ENCODE results near the gene KCNC1. TPM values are rescaled to one million over a fixed set of nuclear protein-coding genes. Genes with fewer than 3 reads are reported as not detected.

Gene KCNC1
- total RNA-seq, 1 experiment from 2014 or later, result 0.20 TPM

DNA sequence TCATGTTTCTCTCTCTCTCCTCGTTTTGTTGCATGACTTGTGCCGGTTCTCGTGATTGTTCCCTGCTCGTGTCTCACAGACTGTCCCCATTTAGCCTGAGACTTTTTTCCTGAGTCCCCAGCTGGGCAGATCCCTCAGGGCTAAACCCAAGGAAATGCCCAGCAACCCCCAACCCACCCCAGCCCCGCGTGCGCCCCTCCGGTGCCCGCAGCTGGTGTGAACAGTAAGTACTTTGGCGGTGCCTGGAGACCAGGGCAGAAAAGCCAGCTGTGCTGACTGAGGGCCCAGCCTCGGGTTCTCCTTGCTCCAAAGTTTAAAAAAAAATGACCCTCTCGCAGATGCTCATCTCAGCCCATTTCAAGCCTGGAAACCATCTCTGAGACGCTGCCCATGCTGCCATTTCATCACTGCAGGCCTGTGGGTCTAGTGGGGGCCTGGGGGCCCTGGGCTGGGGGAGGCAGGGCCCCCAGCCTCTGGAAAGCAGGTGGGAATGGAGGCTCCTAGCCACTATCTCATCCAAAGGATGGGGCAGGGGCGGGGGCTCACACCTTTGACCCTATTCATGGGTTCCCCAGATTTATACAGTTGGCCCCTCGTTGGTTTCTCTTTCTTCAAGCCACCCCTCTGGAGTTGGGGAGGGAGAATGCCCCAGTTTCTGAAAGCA is 41.8 kb downstream of the KCNC1 start:
- Mint-ChIP-seq H3K4me3 (no peak overlapping the region), H3K27me3 (ENCODE audit: low read depth) (no peaks in the 10 kb centered on the region), H3K27ac (no peak overlapping the region), H3K36me3 (no peaks in the 10 kb centered on the region), H3K4me1 (no peaks in the 10 kb centered on the region), H3K9me3 (no peaks in the 10 kb centered on the region)
- TF ChIP-seq SMAD4 (CRISPR knock-in tag; IDR thresholded peaks at IDR 0.05), result no peak
- no peak for TF ChIP-seq ZNF232 (CRISPR knock-in tag; IDR thresholded peaks at IDR 0.05)
- TF ChIP-seq, protein P1, sequence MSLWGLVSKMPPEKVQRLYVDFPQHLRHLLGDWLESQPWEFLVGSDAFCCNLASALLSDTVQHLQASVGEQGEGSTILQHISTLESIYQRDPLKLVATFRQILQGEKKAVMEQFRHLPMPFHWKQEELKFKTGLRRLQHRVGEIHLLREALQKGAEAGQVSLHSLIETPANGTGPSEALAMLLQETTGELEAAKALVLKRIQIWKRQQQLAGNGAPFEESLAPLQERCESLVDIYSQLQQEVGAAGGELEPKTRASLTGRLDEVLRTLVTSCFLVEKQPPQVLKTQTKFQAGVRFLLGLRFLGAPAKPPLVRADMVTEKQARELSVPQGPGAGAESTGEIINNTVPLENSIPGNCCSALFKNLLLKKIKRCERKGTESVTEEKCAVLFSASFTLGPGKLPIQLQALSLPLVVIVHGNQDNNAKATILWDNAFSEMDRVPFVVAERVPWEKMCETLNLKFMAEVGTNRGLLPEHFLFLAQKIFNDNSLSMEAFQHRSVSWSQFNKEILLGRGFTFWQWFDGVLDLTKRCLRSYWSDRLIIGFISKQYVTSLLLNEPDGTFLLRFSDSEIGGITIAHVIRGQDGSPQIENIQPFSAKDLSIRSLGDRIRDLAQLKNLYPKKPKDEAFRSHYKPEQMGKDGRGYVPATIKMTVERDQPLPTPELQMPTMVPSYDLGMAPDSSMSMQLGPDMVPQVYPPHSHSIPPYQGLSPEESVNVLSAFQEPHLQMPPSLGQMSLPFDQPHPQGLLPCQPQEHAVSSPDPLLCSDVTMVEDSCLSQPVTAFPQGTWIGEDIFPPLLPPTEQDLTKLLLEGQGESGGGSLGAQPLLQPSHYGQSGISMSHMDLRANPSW (CRISPR knock-in tag; conservative IDR thresholded peaks at IDR 0.05; ENCODE audit: low read depth), result no peak
- no peak for TF ChIP-seq TEAD1 (CRISPR knock-in tag; IDR thresholded peaks at IDR 0.05)
- no peak for TF ChIP-seq RELA (CRISPR knock-in tag; IDR thresholded peaks at IDR 0.05; ENCODE audit: borderline replicate concordance)
- TF ChIP-seq MAX (CRISPR knock-in tag; IDR thresholded peaks at IDR 0.05), result no peak
- no peak for TF ChIP-seq E2F1 (CRISPR knock-in tag; IDR thresholded peaks at IDR 0.05)
- no peak for TF ChIP-seq SMAD3 (CRISPR knock-in tag; IDR thresholded peaks at IDR 0.05; ENCODE audit: borderline replicate concordance)
- no peak for TF ChIP-seq USF1 (CRISPR knock-in tag; IDR thresholded peaks at IDR 0.05)
- POLR2A ChIA-PET, result no interaction called here
- CTCF ChIA-PET, result interaction anchor here (0.9 to 2.5 kb wide), 5 partner anchors 10 to 130 kb away, joined by 3 to 16 read pairs (median 3); no protein-coding TSS in a partner anchor
- ATAC-seq, result no peak
- DNase-seq (ENCODE audit: low spot score), result no peak

DNA sequence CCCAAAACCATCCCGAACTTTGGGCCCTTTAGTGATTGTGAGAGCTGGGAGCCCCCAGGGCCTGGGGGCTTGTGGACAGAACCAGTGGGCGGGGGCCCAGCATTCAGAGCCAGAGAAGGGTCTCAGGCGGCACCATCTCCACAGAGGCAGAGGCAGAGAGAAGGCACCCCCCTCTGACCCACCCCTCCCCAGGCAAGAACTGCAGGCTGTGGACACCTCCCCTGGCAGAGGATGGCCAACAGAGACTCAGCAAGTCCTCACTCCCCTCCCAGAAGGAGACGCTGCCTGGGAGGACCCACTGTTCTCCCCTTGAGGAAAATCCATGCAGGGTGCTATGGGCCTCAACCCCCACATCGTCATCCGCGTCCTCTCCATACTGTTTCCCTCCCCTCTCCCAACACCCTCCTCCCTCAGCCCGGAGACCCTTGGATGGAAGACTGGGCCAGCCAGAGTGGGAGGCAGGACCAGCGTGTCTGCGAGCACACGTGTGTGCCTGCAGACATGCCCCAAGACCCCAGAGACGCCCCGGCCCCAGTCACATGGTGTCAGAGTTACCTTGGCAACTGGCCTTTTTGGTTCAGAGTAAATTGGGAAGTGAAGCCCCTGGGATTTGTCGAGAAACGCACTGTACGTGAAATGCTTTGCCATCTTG is 42.6 kb downstream of the KCNC1 start:
- Mint-ChIP-seq H3K9me3 (no peaks in the 10 kb centered on the region), H3K27ac (no peak overlapping the region), H3K4me3 (no peak overlapping the region), H3K36me3 (no peaks in the 10 kb centered on the region), H3K27me3 (ENCODE audit: low read depth) (no peaks in the 10 kb centered on the region), H3K4me1 (no peaks in the 10 kb centered on the region)
- DNase-seq (ENCODE audit: low spot score) (no peak), ATAC-seq (no peak)
- TF ChIP-seq ATF3 (CRISPR knock-in tag; conservative IDR thresholded peaks at IDR 0.05) (no peak), ETV6 (CRISPR knock-in tag; IDR thresholded peaks at IDR 0.05) (no peak), ZMAT4 (CRISPR knock-in tag; IDR thresholded peaks at IDR 0.05) (no peak)
- TF ChIP-seq, protein P2, sequence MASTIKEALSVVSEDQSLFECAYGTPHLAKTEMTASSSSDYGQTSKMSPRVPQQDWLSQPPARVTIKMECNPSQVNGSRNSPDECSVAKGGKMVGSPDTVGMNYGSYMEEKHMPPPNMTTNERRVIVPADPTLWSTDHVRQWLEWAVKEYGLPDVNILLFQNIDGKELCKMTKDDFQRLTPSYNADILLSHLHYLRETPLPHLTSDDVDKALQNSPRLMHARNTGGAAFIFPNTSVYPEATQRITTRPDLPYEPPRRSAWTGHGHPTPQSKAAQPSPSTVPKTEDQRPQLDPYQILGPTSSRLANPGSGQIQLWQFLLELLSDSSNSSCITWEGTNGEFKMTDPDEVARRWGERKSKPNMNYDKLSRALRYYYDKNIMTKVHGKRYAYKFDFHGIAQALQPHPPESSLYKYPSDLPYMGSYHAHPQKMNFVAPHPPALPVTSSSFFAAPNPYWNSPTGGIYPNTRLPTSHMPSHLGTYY (CRISPR knock-in tag; IDR thresholded peaks at IDR 0.05), result no peak
- ChIA-PET POLR2A (no interaction called here), CTCF (interaction anchor here (1.5 to 2.5 kb wide), 2 partner anchors 10 to 129 kb away, joined by 3 to 16 read pairs; no protein-coding TSS in a partner anchor)

- no peak for ATAC-seq
- no peaks in the 10 kb centered on the region for H3K4me1 Mint-ChIP-seq
- no peaks in the 10 kb centered on the region for H3K27me3 Mint-ChIP-seq (ENCODE audit: low read depth)
- POLR2A ChIA-PET, result no interaction called here
- no peak for DNase-seq (ENCODE audit: low spot score)
- CTCF ChIA-PET, result no interaction called here
- H3K36me3 Mint-ChIP-seq, result no peaks in the 10 kb centered on the region
- H3K27ac Mint-ChIP-seq, result 0 out of 2 replicates have a peak overlapping the region, but pooled peaks have one; percentile 24
- no peaks in the 10 kb centered on the region for H3K9me3 Mint-ChIP-seq
- no peak overlapping the region for H3K4me3 Mint-ChIP-seq
- TF ChIP-seq E2F1 (CRISPR knock-in tag; IDR thresholded peaks at IDR 0.05) (no peak), ZNF396 (CRISPR knock-in tag; IDR thresholded peaks at IDR 0.05; ENCODE audit: borderline replicate concordance) (no peak), ATF3 (CRISPR knock-in tag; conservative IDR thresholded peaks at IDR 0.05) (no peak), MLX (CRISPR knock-in tag; IDR thresholded peaks at IDR 0.05) (no peak)
- TF ChIP-seq, protein P3, sequence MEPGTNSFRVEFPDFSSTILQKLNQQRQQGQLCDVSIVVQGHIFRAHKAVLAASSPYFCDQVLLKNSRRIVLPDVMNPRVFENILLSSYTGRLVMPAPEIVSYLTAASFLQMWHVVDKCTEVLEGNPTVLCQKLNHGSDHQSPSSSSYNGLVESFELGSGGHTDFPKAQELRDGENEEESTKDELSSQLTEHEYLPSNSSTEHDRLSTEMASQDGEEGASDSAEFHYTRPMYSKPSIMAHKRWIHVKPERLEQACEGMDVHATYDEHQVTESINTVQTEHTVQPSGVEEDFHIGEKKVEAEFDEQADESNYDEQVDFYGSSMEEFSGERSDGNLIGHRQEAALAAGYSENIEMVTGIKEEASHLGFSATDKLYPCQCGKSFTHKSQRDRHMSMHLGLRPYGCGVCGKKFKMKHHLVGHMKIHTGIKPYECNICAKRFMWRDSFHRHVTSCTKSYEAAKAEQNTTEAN (CRISPR knock-in tag; IDR thresholded peaks at IDR 0.05), result no peak
- TF ChIP-seq, protein P4, sequence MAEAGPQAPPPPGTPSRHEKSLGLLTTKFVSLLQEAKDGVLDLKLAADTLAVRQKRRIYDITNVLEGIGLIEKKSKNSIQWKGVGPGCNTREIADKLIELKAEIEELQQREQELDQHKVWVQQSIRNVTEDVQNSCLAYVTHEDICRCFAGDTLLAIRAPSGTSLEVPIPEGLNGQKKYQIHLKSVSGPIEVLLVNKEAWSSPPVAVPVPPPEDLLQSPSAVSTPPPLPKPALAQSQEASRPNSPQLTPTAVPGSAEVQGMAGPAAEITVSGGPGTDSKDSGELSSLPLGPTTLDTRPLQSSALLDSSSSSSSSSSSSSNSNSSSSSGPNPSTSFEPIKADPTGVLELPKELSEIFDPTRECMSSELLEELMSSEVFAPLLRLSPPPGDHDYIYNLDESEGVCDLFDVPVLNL (CRISPR knock-in tag; IDR thresholded peaks at IDR 0.05; ENCODE audit: borderline replicate concordance, low read depth), result no peak
Observed at GRCh38 chr11:17777738-17778091, 43.1 kb downstream of the KCNC1 start.
